GM18861 (cell line): ENCODE measurements around the gene PSMD14.
"Not testable (repeated sequence)": the region's sequence is repeated elsewhere in the genome, so short reads cannot be mapped to it uniquely, and the experiment has no call there.

Source experiments
- ATAC-seq: cut with Tn5 transposase; IDR thresholded peaks from one replicate; pipeline ENCODE4 v1.9.1; 2021; ENCODE audit not compliant: unreplicated experiment

The PSMD14 gene

DNA sequence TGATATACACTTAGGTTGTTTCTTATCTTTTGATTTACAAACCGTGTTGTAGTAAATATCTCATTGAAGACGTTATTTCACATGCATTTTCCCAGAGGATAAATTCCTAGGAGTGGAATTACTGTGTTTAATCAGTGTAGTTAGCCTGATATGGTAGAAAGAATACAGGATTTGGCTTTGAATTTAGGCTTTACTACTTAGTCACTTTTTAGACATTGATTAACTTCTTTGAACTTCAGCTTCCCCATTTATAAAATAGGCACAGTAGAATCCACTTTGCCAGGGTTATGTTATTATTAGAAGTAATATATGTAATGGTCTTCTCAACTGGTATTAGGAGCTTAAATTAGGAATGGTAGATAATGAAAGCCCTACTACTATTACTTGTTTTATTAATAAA lies 27.4 kb downstream of the PSMD14 start:
- ATAC-seq, result no peak

DNA sequence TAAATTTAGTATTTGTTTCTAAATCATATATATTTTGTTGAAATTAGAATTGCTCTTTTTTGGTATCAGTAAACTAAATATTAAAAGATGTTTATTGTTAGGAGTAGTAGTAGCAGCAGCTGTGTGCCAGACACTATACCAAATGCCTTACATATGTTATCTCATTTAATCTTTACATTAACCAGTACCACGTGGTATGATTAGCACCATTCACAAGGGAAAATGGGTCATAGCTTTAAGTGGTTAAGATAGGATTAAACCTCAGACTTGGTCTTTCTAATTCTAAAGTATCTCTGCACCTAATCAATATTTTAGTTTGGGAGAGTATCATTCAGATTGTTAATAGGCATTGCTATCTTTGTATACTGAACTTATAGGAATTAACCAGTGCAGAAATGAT lies 29.0 kb downstream of the PSMD14 start:
- no peak for ATAC-seq

DNA sequence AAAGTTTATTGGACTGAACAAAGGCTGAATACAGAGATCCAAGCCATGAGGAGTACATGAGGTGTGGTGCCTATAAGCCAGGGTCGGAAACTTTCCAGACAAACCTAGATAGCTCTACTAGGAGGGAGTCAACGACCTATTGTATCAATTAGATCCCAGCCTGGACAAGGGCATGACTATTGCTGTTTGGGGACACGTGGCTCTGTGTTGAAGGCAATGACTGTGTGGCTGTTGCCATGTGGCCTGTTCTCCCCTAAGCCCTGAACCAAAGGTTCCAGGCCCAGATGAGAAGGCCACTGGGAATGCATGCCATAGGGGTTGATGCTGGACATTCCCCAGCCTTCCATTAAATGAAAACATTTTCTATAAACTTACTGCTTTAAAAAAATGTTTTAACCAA lies 31.3 kb downstream of the PSMD14 start:
- ATAC-seq, result not testable (repeated sequence)

DNA sequence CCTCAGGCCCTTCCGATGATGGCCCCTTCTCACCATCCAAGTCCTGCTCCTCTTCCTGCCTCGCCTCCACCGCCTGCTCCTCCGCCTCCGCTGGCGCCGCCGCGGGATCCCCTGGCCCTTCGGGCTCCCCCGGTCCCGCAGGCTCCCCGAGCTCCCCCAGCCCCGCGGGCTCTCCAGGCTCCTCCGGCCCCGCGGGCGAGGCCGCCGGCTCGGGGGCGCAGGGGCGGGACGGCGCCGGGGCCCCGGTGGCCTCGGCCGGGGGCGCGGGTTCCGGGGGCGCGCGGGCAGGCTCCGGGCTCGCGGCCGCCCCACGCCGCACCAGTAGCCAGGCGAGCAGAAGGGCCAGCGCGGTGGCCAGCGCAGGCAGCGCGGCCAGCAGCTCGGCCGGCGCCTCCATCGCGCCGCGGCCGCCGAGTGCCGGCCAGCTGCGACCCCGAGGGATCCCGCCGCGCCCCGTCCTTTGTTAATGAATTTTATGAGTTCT lies 32.7 kb downstream of the PSMD14 start:
- ATAC-seq, result not testable (repeated sequence)

DNA sequence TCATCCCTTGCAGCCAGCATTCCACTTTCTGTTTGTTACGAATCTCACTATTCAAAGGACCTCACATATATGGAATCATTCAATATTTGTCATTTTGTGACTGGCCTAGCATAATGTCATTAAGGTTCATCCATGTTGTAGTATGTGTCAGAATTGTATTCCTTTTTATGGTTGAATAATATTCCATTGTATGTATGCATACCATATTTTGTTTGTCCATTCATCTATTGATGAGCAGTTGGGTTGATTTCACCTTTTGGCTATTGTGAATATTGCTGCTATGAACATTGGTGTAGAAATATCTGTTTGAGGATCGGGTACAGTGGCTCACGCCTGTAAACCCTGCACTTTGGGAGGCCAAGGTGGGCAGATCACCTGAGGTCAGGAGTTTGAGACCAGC lies 35.0 kb downstream of the PSMD14 start:
- ATAC-seq, result no peak

DNA sequence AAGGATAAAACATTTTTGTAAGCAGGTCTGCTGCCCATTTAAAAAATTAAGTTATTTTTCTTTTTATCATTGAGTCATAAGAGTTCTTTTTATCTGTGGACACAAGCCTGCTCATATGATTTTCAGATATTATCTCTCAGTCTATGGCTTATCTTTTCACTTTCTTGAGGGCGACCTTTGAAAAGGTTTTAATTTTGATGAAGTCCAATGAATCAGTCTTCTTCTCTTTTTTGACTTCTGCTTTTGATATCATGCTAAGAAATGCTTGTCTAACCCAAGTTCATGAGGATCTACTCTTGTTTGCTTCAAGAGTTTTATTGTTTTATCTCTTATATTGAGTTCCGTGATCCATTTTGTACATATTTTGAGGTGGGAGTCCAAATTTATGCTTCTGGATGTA lies 36.5 kb downstream of the PSMD14 start:
- ATAC-seq, result no peak

DNA sequence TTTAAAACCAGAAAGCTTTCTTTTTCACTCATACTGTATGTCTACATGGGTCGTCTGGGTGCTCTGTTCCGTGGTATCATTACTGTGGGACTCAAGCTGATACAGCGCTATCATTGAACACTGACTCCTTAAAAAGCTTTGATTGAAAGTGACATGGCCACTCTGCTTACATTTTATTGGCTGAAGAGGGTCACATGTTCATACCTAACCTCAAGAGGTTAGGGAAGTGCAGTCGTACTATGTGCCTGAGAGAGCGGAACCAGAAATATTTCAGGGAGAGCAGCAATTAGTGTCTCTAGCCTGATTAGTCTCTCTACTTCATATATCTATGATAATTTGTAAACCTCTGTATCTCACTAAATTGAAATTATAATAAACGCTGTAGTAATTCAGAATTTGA lies 43.5 kb downstream of the PSMD14 start:
- ATAC-seq, result no peak

DNA sequence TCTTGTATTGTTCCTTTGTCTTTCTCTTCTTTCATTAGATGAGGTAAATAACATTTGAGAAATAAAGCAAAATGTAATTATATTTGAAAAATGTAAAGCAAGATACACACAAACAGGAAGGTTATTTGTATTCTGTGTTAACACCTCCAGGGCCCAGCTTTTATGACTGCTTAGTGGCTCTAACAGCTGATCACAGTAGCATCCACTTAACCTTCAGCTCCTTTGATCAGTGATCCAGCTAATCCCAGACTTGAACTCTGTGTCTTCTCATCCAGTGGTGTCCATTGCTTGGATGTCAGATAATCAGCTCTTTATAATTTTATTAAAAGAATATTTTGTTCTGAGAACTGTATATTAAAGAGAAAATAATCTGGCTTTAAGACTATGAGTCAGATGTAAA lies 44.5 kb downstream of the PSMD14 start:
- ATAC-seq, result no peak

DNA sequence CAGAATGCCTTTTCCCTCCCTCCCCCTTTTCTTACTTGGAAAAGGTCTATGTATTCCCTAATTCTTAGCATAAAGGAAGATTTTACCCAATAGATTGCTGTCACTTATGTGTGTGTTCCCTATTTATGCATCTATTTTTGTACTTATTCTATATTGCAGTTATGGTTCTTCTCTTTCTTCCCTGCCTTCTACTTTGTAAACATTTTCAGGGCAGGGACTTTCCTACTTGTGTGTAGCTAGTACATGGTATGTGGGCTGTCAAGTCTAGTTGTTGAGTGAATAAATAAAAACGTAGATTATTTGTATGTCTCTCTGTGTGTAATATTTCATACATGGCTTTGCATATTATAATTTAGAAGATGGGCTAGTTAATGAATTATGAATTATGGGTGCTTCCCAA lies 45.3 kb downstream of the PSMD14 start:
- ATAC-seq, result no peak

DNA sequence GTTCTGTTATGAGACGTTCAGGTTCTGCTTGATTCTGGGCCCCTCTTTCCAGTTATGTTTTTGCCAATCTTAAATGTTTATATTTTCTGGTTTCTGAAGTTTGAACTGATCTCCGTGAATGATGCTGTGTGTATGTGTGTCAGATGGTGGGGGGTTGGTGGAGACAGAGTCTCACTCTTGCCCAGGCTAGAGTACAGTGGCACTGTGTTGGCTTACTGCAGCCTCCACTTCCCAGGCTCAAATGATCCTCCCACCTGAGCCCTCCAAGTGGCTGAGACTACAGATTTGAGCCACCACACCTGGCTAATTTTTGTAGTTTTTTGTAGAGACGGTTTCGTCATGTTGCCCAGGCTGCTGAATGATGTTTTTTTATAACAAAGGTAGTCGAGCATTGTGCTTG lies 45.9 kb downstream of the PSMD14 start:
- no peak for ATAC-seq

DNA sequence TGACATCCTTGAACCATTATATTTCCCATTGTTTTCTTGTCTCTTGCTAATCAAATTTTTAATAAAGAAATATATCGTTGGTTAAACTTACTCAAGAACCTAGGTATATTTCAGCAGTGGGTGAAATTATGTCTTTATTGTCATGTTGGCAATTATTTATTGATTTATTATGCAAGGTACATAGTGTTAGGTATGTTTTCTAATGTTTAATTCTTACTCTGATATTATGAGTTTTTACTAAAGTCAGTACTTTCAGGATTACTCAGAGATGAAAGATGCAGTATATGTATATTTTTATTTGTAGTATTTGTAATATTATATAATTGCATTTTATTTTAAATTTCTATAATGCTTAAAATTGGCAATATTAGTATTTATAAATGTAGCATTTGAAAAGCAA lies 46.9 kb downstream of the PSMD14 start:
- no peak for ATAC-seq

DNA sequence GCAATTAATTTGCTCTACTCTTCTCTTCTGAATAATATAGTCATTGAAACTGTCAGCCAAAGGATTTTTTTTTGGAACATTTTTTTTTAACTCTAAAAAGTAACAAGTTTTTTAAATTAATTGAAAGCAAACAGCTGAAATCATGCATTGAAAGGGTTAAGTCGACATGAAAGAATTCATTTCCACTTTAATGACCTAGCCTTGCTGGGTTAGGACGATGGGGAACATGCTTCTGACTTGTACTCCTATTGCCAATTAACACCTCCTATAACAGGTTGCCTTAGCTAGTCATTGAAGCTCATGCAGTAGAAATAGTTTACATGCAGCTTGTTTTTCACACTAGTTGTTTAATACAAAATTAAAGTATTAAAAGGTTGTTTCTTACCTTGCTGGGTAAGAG lies 47.8 kb downstream of the PSMD14 start:
- ATAC-seq, result no peak

DNA sequence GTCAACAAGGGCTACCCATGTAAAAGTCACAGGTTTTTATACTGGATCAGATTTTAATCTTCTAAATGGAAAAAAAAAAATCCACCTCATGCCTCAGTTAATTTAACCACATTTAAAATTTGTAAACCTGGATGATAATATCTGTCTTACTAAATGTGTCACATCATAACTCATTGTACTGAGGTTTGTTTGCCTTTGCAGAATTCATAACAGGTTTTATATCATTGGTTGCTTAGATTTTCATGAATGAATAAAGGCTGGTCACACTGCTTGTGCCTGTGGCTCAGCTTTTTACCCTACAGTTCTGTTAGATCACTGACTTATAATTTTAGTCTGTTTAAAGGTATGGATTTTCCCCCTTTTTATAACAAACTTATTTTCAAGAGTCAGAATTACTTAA lies 48.9 kb downstream of the PSMD14 start:
- ATAC-seq, result no peak

DNA sequence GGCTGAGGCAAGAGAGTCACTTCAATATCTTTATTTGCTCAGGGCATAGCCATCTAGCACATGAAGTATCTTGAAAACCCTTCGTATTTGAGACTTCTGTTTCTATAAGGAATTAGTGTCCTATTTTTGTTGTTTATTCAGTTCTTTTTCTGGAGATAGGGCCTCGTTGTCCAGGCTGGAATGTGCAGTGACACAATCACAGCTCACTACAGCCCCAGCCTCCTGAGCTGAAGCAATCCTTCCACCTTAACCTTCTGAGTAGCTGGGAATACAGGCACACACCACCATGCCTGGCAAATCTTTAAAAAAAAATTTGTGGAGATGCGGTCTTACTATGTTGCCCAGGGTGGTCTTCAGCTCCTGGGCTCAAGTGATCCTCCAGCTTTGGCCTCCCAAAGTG lies 50.6 kb downstream of the PSMD14 start:
- ATAC-seq, result no peak

DNA sequence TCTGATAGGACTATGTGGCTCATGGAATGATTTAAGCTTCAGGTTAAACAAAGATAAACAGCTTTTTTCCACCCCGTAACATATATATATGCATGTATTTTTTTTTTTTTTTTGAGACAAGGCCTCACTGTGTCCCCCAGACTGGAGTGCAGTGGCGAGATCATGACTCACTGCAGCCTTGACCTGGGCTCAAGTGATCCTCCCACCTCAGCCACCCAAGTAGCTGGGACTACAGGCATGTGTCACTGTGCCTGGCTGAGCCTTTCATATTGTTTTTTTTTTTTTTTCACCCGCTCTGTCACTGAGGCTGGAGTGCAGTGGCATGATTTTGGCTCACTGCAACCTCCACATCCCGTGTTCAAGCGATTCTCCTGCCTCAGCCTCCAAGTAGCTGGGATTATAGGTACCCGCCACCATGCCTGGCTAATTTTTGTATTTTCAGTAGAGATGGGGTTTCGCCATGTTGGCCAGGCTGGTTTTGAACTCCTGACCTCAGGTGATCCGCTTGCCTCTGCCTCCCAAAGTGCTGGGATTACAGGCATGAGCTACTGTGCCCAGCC lies 52.0 kb downstream of the PSMD14 start:
- ATAC-seq, result not testable (repeated sequence)

DNA sequence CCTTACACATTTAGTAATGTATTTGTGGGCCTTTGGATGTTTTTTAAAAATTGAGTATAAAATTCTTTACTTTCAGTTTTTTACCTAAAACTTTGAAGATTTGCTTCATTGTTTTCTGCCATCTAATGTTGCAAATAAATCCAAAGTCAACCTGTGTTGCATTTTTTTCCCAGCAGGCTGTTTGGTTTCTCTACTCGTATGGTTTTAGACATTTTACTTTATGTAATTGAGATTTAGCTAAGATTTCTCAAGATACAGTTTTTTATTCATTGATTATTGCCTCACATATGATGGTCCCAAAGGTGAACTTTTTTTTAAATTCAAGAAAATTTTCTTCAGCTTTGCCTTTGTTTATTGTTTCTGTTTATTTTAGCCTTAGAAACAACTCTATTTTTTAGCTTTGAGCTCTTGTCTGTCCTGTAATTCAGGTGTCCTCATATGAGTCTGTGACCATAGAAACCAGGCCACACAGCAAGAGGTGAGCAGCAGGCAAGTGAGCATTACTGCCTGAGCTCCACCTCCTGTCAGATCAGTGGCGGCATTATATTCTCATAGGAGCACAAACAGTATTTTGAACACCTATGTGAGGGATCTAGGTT lies 54.4 kb downstream of the PSMD14 start:
- ATAC-seq, result no peak

DNA sequence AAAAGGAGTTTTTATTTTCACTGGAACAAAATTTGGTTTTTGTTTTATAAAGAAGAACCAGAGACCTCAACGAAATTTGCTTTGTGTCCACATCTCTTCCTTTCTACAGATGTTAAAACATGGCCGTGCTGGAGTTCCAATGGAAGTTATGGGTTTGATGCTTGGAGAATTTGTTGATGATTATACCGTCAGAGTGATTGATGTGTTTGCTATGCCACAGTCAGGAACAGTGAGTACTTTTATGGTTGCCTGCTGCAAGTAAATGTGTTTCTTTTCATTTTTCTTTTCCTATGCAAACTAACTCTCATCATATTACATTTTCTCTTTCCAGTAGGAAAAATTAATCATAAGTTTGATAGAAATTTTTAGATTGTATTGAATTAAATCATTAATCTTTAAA lies 59.5 kb downstream of the PSMD14 start:
- ATAC-seq, result no peak

DNA sequence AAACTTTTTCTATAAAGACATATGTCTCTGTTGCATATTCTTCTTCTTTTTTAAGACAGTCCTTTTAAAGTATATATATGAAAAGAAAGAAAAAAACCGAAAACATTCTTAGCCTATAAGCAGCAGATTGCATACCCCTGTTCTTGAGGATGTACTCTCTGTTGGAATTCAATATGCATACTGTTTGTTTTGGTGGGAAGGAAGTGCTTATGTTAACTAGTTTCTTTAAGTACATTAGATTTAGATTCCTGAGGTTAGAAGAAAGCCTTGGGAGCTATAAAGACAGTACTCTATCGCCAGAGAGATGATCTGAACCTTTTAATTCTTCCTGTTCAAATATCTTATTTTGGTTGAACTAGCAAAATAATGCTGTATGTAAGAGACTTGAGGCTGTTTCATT lies 61.1 kb downstream of the PSMD14 start:
- ATAC-seq, result no peak

DNA sequence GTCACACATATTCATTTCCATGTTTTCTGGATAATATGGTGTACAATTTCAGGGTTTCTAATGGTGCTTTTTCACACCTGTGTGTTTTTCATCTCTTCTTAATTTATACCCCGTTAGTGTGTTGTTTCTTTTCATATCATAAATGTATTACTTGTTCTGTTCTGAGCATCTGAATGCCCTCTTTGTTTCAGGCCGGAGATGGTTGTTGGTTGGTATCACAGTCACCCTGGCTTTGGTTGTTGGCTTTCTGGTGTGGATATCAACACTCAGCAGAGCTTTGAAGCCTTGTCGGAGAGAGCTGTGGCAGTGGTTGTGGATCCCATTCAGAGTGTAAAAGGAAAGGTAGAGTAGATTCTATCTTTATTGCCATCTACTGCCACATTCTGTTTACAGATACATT lies 62.8 kb downstream of the PSMD14 start:
- ATAC-seq, result no peak

DNA sequence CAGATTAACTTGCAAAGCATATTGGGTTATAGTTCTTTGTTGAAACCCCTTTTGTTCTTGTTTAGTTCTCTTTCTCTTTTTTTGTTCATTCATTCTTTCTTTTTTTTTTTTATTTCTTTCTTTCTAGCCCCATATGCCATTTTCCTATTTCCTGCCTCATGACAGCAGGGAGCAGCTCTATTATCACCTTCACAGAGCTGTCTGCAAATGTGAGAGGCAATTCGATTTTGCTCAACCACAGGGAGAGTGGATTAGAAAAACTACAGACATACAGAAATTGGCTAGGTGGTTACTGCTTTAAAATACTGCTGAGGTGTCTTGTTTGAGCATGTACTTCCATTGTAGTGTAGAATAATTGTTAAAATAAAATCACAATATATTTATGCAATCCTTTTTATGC lies 63.6 kb downstream of the PSMD14 start:
- no peak for ATAC-seq

DNA sequence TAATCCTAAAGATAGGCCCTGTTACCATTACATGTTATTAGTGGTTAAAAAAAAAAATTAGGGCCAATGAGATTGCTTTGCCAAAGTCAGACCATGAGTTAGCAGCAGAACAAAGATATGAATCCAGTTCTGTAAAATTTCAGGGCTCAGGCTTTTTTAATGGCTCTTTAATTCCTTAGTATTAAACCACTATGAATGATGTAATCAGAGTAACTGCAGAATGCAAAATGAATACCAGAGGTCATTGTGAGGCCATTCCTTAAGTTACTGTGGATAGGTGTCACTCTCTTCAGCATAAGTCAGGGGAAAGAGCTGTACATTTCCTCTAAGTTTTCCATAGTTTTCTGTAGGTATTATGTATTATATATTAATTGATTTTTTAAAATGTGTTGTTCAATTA lies 65.7 kb downstream of the PSMD14 start:
- ATAC-seq, result no peak

DNA sequence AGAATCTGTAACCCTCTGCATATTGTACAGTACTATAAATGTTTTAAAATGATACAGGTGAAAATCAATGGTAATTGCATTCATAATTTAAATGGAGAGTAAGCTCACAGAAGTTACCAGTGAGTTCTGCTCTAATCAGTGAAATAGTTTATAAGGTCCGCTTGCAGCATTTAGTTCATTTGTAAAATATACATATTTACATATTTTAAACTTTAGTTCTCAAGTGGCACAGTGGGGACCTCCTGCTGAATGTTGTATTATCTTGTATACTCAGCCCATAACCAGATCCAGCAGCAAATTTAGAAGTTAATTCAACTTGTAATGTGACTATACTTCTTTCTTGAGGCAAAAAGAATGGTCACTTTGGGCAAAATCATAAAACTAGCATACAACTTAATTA lies 66.2 kb downstream of the PSMD14 start:
- no peak for ATAC-seq

DNA sequence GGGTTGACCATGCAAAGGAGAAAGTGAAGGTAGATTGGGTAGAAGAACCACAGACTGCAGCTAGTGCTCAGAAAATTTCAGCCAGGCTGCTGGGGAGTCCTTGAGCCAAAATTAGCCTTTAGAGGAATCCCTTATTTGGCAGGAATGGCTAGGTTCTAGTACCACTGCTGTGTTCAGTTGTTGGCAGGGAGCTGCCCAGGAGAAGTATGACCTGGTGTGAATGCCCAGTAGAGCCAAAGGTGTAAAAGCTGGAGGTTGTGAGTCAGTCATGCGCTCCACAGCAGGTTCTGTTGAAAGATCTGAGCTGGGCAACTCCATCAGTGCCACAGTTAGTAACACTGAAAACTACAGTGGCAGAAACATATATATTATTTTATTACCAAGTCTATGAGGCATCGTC lies 71.5 kb downstream of the PSMD14 start:
- no peak for ATAC-seq
